H1 (cell line): ENCODE measurements around the gene GRIP2. TPM values are rescaled to one million over a fixed set of nuclear protein-coding genes. Genes with fewer than 3 reads are reported as not detected.

Experiments
- CTCF ChIA-PET: fragments of 300-600 bp; sonication (Branson Sonifier 250); formaldehyde crosslinking; loops from one replicate; lab custom pipeline; 2021; ENCODE audit not compliant: partially characterized antibody; lab: Charles Lee
- POLR2A ChIA-PET: fragments of 300-600 bp; sonication (Branson Sonifier 250); formaldehyde crosslinking; loops from one replicate; lab custom pipeline; 2021; ENCODE audit warnings: inconsistent platforms; ENCODE audit not compliant: partially characterized antibody; lab: Charles Lee
- DNase-seq, 2 experiments: peaks; one replicate each; pipeline versions ENCODE4 v3.0.0 to v3.0.0-alpha.2; 2010 to 2022; ENCODE audit warnings: low spot score in 2 of 2, low read depth in 1 of 2, mixed read lengths in 1 of 2
- FAIRE-seq: peaks from 2 replicates; lab custom pipeline; 2011; peaks lifted over from hg19 to GRCh38; lab: Jason Lieb, UNC
- H2AFZ ChIP-seq: 2 replicates; pipeline ENCODE4 v1.8.1; 2012; ENCODE audit warnings: low read length, inconsistent platforms
- H2AK5ac ChIP-seq: 2 replicates; pipeline ENCODE4 v1.6.1; 2013; ENCODE audit warnings: low read depth, low read length
- H2BK120ac ChIP-seq: replicated peaks from 2 replicates; pipeline ENCODE3; 2013; ENCODE audit warnings: low read depth, low read length, inconsistent platforms
- H2BK12ac ChIP-seq: 2 replicates; pipeline ENCODE4 v1.6.1; 2013; ENCODE audit warnings: low read depth, low read length
- H2BK15ac ChIP-seq: 2 replicates; pipeline ENCODE4 v1.6.1; 2013; ENCODE audit warnings: low read length
- H2BK20ac ChIP-seq: 2 replicates; pipeline ENCODE4 v1.6.1; 2013; ENCODE audit warnings: low read length
- H2BK5ac ChIP-seq: 2 replicates; pipeline ENCODE4 v1.6.1; 2013; ENCODE audit warnings: low read depth, low read length
- H3K14ac ChIP-seq: 2 replicates; pipeline ENCODE4 v1.6.1; 2013; ENCODE audit warnings: inconsistent platforms; ENCODE audit not compliant: insufficient read length
- H3K18ac ChIP-seq: 2 replicates; pipeline ENCODE4 v1.6.1; 2013; ENCODE audit warnings: low read length; ENCODE audit errors: extremely low read depth
- H3K23ac ChIP-seq: 2 replicates; pipeline ENCODE4 v1.6.1; 2013; ENCODE audit warnings: inconsistent platforms; ENCODE audit not compliant: insufficient read length
- H3K23me2 ChIP-seq: 2 replicates; pipeline ENCODE4 v1.6.1; 2013; ENCODE audit warnings: low read depth, low read length
- H3K27ac ChIP-seq: 2 replicates; pipeline ENCODE4 v1.6.1; 2011; ENCODE audit warnings: low read depth, low read length, inconsistent platforms
- H3K27me3 ChIP-seq, 4 experiments: replicated peaks in 1 of 4; 1 replicate in 1 of 4; 2 replicates in 3 of 4; pipeline versions ENCODE4 v1.6.1 to v1.8.1; 2011 to 2013; ENCODE audit warnings: low read length in 3 of 4, mild to moderate bottlenecking in 3 of 4, inconsistent platforms in 2 of 4, mixed read lengths in 2 of 4, moderate library complexity in 1 of 4; ENCODE audit not compliant: control insufficient read depth in 3 of 4, insufficient read depth in 3 of 4; ENCODE audit errors: extremely low read depth in 1 of 4
- H3K36me3 ChIP-seq, 4 experiments: 2 replicates each; pipeline versions ENCODE4 v1.6.1 to v1.8.1; 2011 to 2013; ENCODE audit warnings: mild to moderate bottlenecking in 4 of 4, low read length in 3 of 4, moderate library complexity in 2 of 4, control low read depth in 1 of 4, inconsistent platforms in 1 of 4; ENCODE audit not compliant: insufficient read depth in 4 of 4, control insufficient read depth in 2 of 4
- H3K4ac ChIP-seq: replicated peaks from 2 replicates; pipeline ENCODE3; 2013; ENCODE audit warnings: low read length, low read depth, mixed read lengths, inconsistent platforms; ENCODE audit not compliant: insufficient read length
- H3K4me1 ChIP-seq, 4 experiments: replicated peaks in 1 of 4; 1 replicate in 1 of 4; 2 replicates in 3 of 4; pipeline versions ENCODE4 v1.6.1 to v1.8.1; 2011 to 2013; ENCODE audit warnings: low read length in 3 of 4, inconsistent platforms in 2 of 4, mixed read lengths in 1 of 4; ENCODE audit not compliant: insufficient read depth in 4 of 4, control insufficient read depth in 3 of 4
- H3K4me2 ChIP-seq, 2 experiments: 2 replicates each; pipeline versions ENCODE4 v1.6.1 to v1.8.1; 2011 to 2013; ENCODE audit warnings: low read depth in 2 of 2, low read length in 2 of 2, control low read depth in 1 of 2, inconsistent platforms in 1 of 2, mild to moderate bottlenecking in 1 of 2; ENCODE audit not compliant: insufficient read depth in 1 of 2
- H3K4me3 ChIP-seq, 4 experiments: fragments of 200-600, 300-600 bp in 1 of 4; sonication (generic), shearing (Covaris generic), sonication (Bioruptor Twin) in 1 of 4; 2 replicates each; pipeline versions ENCODE4 v1.5.1 to v1.8.1; 2011 to 2016; ENCODE audit warnings: low read length in 4 of 4, low read depth in 3 of 4, control low read depth in 2 of 4, inconsistent platforms in 2 of 4, mild to moderate bottlenecking in 2 of 4, mixed read lengths in 1 of 4, moderate library complexity in 1 of 4; ENCODE audit not compliant: insufficient read depth in 2 of 4; ENCODE audit errors: extremely low read depth in 1 of 4
- H3K56ac ChIP-seq: replicated peaks from 2 replicates; pipeline ENCODE3; 2013; ENCODE audit warnings: low read depth, mild to moderate bottlenecking, mixed read lengths, low read length, inconsistent platforms; ENCODE audit not compliant: insufficient read length
- H3K79me1 ChIP-seq: 2 replicates; pipeline ENCODE4 v1.6.1; 2013; ENCODE audit warnings: low read depth, low read length, control low read depth
- H3K79me2 ChIP-seq, 2 experiments: 2 replicates each; pipeline versions ENCODE4 v1.6.1 to v1.8.1; 2012 to 2013; ENCODE audit warnings: low read length in 2 of 2, mild to moderate bottlenecking in 2 of 2, inconsistent platforms in 1 of 2; ENCODE audit not compliant: insufficient read depth in 2 of 2, control insufficient read depth in 1 of 2
- H3K9ac ChIP-seq, 4 experiments: replicated peaks in 1 of 4; 1 replicate in 1 of 4; 2 replicates in 3 of 4; pipeline versions ENCODE4 v1.6.1 to v1.8.1; 2011 to 2013; ENCODE audit warnings: low read depth in 3 of 4, low read length in 3 of 4, control low read depth in 2 of 4, mild to moderate bottlenecking in 2 of 4, moderate library complexity in 2 of 4, inconsistent platforms in 1 of 4; ENCODE audit errors: extremely low read depth in 1 of 4
- H3K9me3 ChIP-seq, 2 experiments: 2 replicates each; pipeline versions ENCODE4 v1.6.1 to v1.8.1; 2012 to 2013; ENCODE audit warnings: mild to moderate bottlenecking in 2 of 2, moderate library complexity in 2 of 2, control low read depth in 1 of 2, inconsistent platforms in 1 of 2, low read depth in 1 of 2, low read length in 1 of 2, mixed read lengths in 1 of 2; ENCODE audit not compliant: insufficient read depth in 2 of 2
- H4K20me1 ChIP-seq, 2 experiments: replicated peaks in 1 of 2; 2 replicates each; pipeline versions ENCODE3 to v1.8.1; 2011 to 2013; ENCODE audit warnings: inconsistent platforms in 2 of 2, low read length in 2 of 2, mild to moderate bottlenecking in 1 of 2; ENCODE audit not compliant: insufficient read depth in 2 of 2, control insufficient read depth in 1 of 2
- H4K5ac ChIP-seq: 2 replicates; pipeline ENCODE4 v1.6.1; 2013; ENCODE audit warnings: low read length, low read depth, mixed read lengths, inconsistent platforms; ENCODE audit not compliant: insufficient read length
- H4K8ac ChIP-seq: 2 replicates; pipeline ENCODE4 v1.8.0; 2013; ENCODE audit warnings: mild to moderate bottlenecking, moderate library complexity, low read length, inconsistent platforms; ENCODE audit not compliant: insufficient read depth; ENCODE audit errors: extremely low read depth
- H4K91ac ChIP-seq: replicated peaks from 2 replicates; pipeline ENCODE3; 2013; ENCODE audit warnings: low read length, mixed read lengths, inconsistent platforms; ENCODE audit not compliant: insufficient read length
- BACH1 ChIP-seq: IDR thresholded peaks from 2 replicates; pipeline ENCODE4 v1.6.1; 2012; ENCODE audit warnings: low read length, improper control_type of control experiment
- BRCA1 ChIP-seq: IDR thresholded peaks from 2 replicates; pipeline ENCODE4 v1.6.1; 2012; ENCODE audit warnings: low read depth, low read length, improper control_type of control experiment
- CEBPB ChIP-seq: IDR thresholded peaks from 2 replicates; pipeline ENCODE4 v1.6.1; 2012; ENCODE audit warnings: low read depth, low read length
- EGR1 ChIP-seq: IDR thresholded peaks from 2 replicates; pipeline ENCODE4 v1.6.1; 2011; ENCODE audit warnings: low read depth, low read length, borderline replicate concordance
- RXRA ChIP-seq: IDR thresholded peaks from 2 replicates; pipeline ENCODE4 v1.6.1; 2011; ENCODE audit warnings: low read depth, mild to moderate bottlenecking, low read length, moderate library complexity; ENCODE audit not compliant: insufficient read depth
- SIN3A ChIP-seq, 2 experiments: IDR thresholded peaks in 1 of 2; conservative IDR thresholded peaks in 1 of 2; 2 replicates each; pipeline ENCODE4 v1.6.1; 2011 to 2012; ENCODE audit warnings: low read length in 2 of 2, improper control_type of control experiment in 1 of 2, low read depth in 1 of 2, mild to moderate bottlenecking in 1 of 2
- TAF7 ChIP-seq: optimal IDR thresholded peaks from 2 replicates; pipeline ENCODE3; 2011; ENCODE audit warnings: low read depth, mild to moderate bottlenecking, inconsistent platforms, low read length, moderate library complexity, borderline replicate concordance
- WGBS, 2 experiments: shearing (Covaris generic) in 1 of 2; methylation state at CpG; one replicate each; pipeline versions ENCODE4 v1.1.6 to v1.1.7; 2013 to 2015; ENCODE audit warnings: low lambda C conversion rate in 2 of 2, mixed read lengths in 2 of 2, inconsistent platforms in 1 of 2, low coverage in 1 of 2, missing lambda C conversion rate in 1 of 2; ENCODE audit not compliant: insufficient replicate concordance in 2 of 2, insufficient coverage in 1 of 2, insufficient read length in 1 of 2; ENCODE audit errors: extremely low coverage in 1 of 2, missing lambda C conversion rate in 1 of 2; 5-methylcytosine and 5-hydroxymethylcytosine counted together
- polyA plus RNA-seq, 7 experiments: library from polyadenylated mRNA; depleted of rRNA in 3 of 7; stranded (reverse) in 5 of 7; unstranded in 2 of 7; fragments of >200 nt in 5 of 7; fragments of 200-250 nt in 2 of 7; gene quantifications; 1 replicate in 5 of 7; 2 replicates in 1 of 7; 4 replicates in 1 of 7; pipeline versions ENCODE4 v1.2.1 to v1.2.3, GENCODE V29; 2011 to 2013; ENCODE audit warnings: missing spikeins in 2 of 7, mixed read lengths in 2 of 7
- total RNA-seq: library from RNA; stranded (reverse); fragmentation: NEBNext Ultra II Directional; extraction: Animal tissue kit (Norgen Biotek cat#: 25700); gene quantifications from 2 replicates; pipeline ENCODE4 v1.2.1, GENCODE V29; 2021
- TF ChIP-seq, protein P1 (sequence below): IDR thresholded peaks from 2 replicates; pipeline ENCODE4 v1.6.1; 2012; ENCODE audit warnings: inconsistent platforms

Gene GRIP2
- total and polyA plus RNA-seq, 2 of the 8 experiments (the other 6 are each of a cell fraction or from before 2014, with no cell fraction given): 2.5 to 6.4 TPM

DNA sequence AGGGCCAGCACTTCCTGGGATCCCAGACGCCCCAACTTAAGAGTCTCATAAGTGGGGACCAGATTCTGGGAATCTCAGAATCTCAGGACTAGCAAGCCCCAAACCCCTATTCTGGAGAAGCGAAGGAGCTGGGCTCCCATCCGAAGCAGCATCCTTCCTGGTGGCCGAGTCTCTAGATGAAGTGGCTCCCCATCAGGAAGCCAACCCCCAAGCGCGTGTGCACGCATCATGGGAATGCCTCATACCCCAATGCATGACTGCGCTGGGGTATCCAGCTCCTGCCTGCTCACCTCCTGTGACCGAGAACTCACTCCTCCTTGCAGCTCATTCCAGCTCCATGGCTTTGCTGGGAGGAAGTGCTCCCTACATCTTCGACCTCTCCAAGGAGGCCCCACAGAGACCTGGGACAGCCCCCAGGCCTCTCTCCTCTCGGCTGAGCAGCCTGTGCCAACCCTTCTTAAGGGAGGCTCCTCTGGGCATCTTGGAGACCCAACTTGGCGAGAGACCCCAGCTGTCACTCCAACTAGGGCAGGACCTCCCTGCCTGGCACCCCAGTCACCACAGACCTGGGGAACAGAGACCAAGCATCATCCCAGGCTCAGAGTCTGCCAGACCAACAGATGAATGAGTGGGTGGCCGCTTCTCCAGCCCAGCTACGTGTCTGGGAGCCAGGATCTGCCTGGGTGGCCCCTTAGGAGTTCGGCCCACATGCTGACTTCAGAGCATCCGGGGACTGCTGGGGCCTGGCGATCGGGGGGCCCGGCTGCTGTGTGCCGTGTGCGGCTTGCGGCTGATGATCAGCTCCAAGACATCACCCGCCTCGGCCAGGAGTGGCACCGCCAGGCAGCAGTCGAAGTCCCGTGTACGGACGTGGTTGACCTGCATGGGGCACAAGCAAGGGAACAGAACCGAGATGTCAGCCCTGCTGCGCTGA, 46.9 kb downstream of the GRIP2 start:
- CTCF ChIA-PET: interaction anchor here (0.8 to 1.5 kb wide), 6 partner anchors 9 to 114 kb away, joined by 3 to 4 read pairs (median 4); no protein-coding TSS in a partner anchor
- no peak overlapping the region for H4K5ac ChIP-seq

More for the DNA sequence above, 46.9 kb downstream of the GRIP2 start:
- no peak overlapping the region for H2BK120ac ChIP-seq
- H3K14ac ChIP-seq: no peak overlapping the region
- no peak overlapping the region for H3K4ac ChIP-seq
- no peaks in the 10 kb centered on the region for H4K20me1 ChIP-seq
- H2AFZ ChIP-seq: no peak overlapping the region
- no peak overlapping the region for H2BK20ac ChIP-seq
- no peak overlapping the region for H4K8ac ChIP-seq
- POLR2A ChIA-PET: interaction anchor here (0.6 kb wide), 1 partner anchor 15 kb away, joined by 3 read pairs; no protein-coding TSS in a partner anchor
- WGBS, 2 experiments: 94% methylated on average over 30 of the region's 31 CpGs; no CpG with 5 or more reads in 1 of the 2 experiments
- no peaks in the 10 kb centered on the region for H3K27me3 ChIP-seq
- H3K36me3 ChIP-seq: peaks cover 0 to 4% (median 0%) of the 10 kb centered on the region in 4 experiments; a peak in 2 of 8 replicates
- no peaks in the 10 kb centered on the region for H3K79me2 ChIP-seq
- no peak overlapping the region for H3K18ac ChIP-seq
- no peak overlapping the region for H2BK12ac ChIP-seq
- TF ChIP-seq, protein P1, sequence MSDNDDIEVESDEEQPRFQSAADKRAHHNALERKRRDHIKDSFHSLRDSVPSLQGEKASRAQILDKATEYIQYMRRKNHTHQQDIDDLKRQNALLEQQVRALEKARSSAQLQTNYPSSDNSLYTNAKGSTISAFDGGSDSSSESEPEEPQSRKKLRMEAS: no peak
- no peak for TF ChIP-seq BRCA1
- TF ChIP-seq CEBPB: no peak
- TF ChIP-seq SIN3A (conservative IDR thresholded peaks at IDR 0.05 in 1 of 2, IDR thresholded peaks at IDR 0.05 in 1 of 2; ENCODE audit: low read depth in 1 of 2, low read length in 2 of 2): no peak
- no peak for TF ChIP-seq RXRA
- no peak for TF ChIP-seq EGR1
- TF ChIP-seq BACH1: no peak
- TF ChIP-seq TAF7: no peak
- no peaks in the 10 kb centered on the region for H3K9me3 ChIP-seq
- FAIRE-seq: no peak
- H3K23ac ChIP-seq: no peak overlapping the region
- H2BK15ac ChIP-seq: no peak overlapping the region
- no peak overlapping the region for H2AK5ac ChIP-seq
- H3K27ac ChIP-seq: no peak overlapping the region
- H3K79me1 ChIP-seq: no peaks in the 10 kb centered on the region
- DNase-seq: no peak
- no peaks in the 10 kb centered on the region for H3K23me2 ChIP-seq
- no peak overlapping the region for H3K4me3 ChIP-seq
- H3K9ac ChIP-seq: no peak overlapping the region
- no peak overlapping the region for H2BK5ac ChIP-seq
- H3K4me2 ChIP-seq: no peak overlapping the region
- H4K91ac ChIP-seq: no peak overlapping the region
- no peaks in the 10 kb centered on the region; a peak in 2 of 7 replicates for H3K4me1 ChIP-seq
- no peak overlapping the region for H3K56ac ChIP-seq
